ENCODE results near the gene CTRL. TPM values are rescaled to one million over a fixed set of nuclear protein-coding genes. Genes with fewer than 3 reads are reported as not detected.

The CTRL gene
- total RNA-seq, 1 experiment from 2014 or later: 1.3 TPM

GRCh38 chr16:67965668-67966548 lies 34.2 kb upstream of the CTRL start:
- peaks cover 9% of the 10 kb centered on the region; the same call in 1 of the 2 replicates for H3K4me1 ChIP-seq (replicated peaks; ENCODE audit: insufficient read depth)
- no TSS peak for BruUV-seq (replicated peaks)
- POLR2A ChIA-PET (ENCODE audit: unreplicated experiment): interaction anchor here (0.5 to 0.6 kb wide), 2 partner anchors 520 to 718 kb away, joined by 4 to 6 read pairs; no protein-coding TSS in a partner anchor
- CTCF ChIA-PET: interaction anchor here (0.5 to 1.0 kb wide), 2 partner anchors 30 to 401 kb away, joined by 3 read pairs; no protein-coding TSS in a partner anchor
- H3K36me3 ChIP-seq (ENCODE audit: low read depth): no peaks in the 10 kb centered on the region
- no peak overlapping the region for H3K4me2 ChIP-seq
- H4K20me1 ChIP-seq (ENCODE audit: insufficient read depth): no peaks in the 10 kb centered on the region
- H3K9me3 ChIP-seq (ENCODE audit: insufficient read depth, low read depth): no peaks in the 10 kb centered on the region
- H3F3A ChIP-seq (ENCODE audit: insufficient read depth, low read depth): no peaks in the 10 kb centered on the region
- TF ChIP-seq EZH2 (IDR thresholded peaks at IDR 0.05; ENCODE audit: low read depth) (no peak), CTCF (conservative IDR thresholded peaks at IDR 0.05) (no peak)
- no peak overlapping the region for H2AFZ ChIP-seq
- H3K79me2 ChIP-seq (ENCODE audit: low read depth): 0 out of 2 replicates have a peak, but pooled peaks cover 10% of the 10 kb centered on the region
- H3K9me2 ChIP-seq (ENCODE audit: insufficient read depth): no peaks in the 10 kb centered on the region
- no peak overlapping the region for H3K27ac ChIP-seq
- intact Hi-C loops (cut with micrococcal nuclease; ENCODE audit: unreplicated experiment): no loop called here
- no peaks in the 10 kb centered on the region for H3K27me3 ChIP-seq (ENCODE audit: insufficient read depth, low read depth)
- peak in 1 of 2 experiments; percentile 38 for DNase-seq
- H3K4me3 ChIP-seq: no peak overlapping the region

GRCh38 chr16:67964477-67965131 lies 32.9 kb upstream of the CTRL start:
- Histone ChIP-seq H3K4me1 (replicated peaks; ENCODE audit: insufficient read depth) (peaks cover 9% of the 10 kb centered on the region; the same call in 1 of the 2 replicates), H3K4me2 (no peak overlapping the region)
- CTCF ChIA-PET: no interaction called here

More at GRCh38 chr16:67964477-67965131, 32.9 kb upstream of the CTRL start:
- H3K4me3 ChIP-seq: no peak overlapping the region
- H3K79me2 ChIP-seq (ENCODE audit: low read depth): 0 out of 2 replicates have a peak, but pooled peaks cover 10% of the 10 kb centered on the region
- no peak overlapping the region for H3K27ac ChIP-seq
- POLR2A ChIA-PET (ENCODE audit: unreplicated experiment): no interaction called here
- no TSS peak for BruUV-seq (replicated peaks)
- H4K20me1 ChIP-seq (ENCODE audit: insufficient read depth): no peaks in the 10 kb centered on the region
- no peaks in the 10 kb centered on the region for H3K27me3 ChIP-seq (ENCODE audit: insufficient read depth, low read depth)
- no peaks in the 10 kb centered on the region for H3K9me3 ChIP-seq (ENCODE audit: insufficient read depth, low read depth)
- no peak for DNase-seq
- TF ChIP-seq CTCF (conservative IDR thresholded peaks at IDR 0.05) (no peak), EZH2 (IDR thresholded peaks at IDR 0.05; ENCODE audit: low read depth) (no peak)
- H3K36me3 ChIP-seq (ENCODE audit: low read depth): no peaks in the 10 kb centered on the region
- intact Hi-C loops (cut with micrococcal nuclease; ENCODE audit: unreplicated experiment): no loop called here
- H3K9me2 ChIP-seq (ENCODE audit: insufficient read depth): no peaks in the 10 kb centered on the region
- H2AFZ ChIP-seq: no peak overlapping the region
- no peaks in the 10 kb centered on the region for H3F3A ChIP-seq (ENCODE audit: insufficient read depth, low read depth)
